Loucy (cell line): ENCODE results near the gene ATF1.

ENCODE experiments used
- H2AFZ ChIP-seq: fragments of 200-600 bp; sonication (generic); 2 replicates; pipeline ENCODE4 v1.6.0; 2016; ENCODE audit warnings: antibody characterized with exemption, mild to moderate bottlenecking, low read length, moderate library complexity
- H3F3A ChIP-seq: fragments of 200-600 bp; 2 replicates; pipeline ENCODE4 v1.6.0; 2016; ENCODE audit warnings: antibody characterized with exemption, low read depth, mild to moderate bottlenecking
- H3K27me3 ChIP-seq: fragments of 200-600 bp; sonication (generic); 2 replicates; pipeline ENCODE4 v1.6.1; 2014; ENCODE audit warnings: low read length, mild to moderate bottlenecking; ENCODE audit not compliant: insufficient read depth, poor library complexity, severe bottlenecking
- H3K36me3 ChIP-seq: fragments of 200-600 bp; sonication (generic); 2 replicates; pipeline ENCODE4 v1.6.1; 2016; ENCODE audit warnings: low read length; ENCODE audit not compliant: insufficient read depth
- H3K4me1 ChIP-seq: fragments of 200-600 bp; sonication (generic); 2 replicates; pipeline ENCODE4 v1.5.1; 2014; ENCODE audit warnings: low read length, mild to moderate bottlenecking; ENCODE audit not compliant: insufficient read depth, poor library complexity, severe bottlenecking
- H3K4me2 ChIP-seq: fragments of 200-600 bp; sonication (generic); 2 replicates; pipeline ENCODE4 v1.6.0; 2014; ENCODE audit warnings: antibody characterized with exemption, low read length, low read depth, mild to moderate bottlenecking; ENCODE audit not compliant: poor library complexity, severe bottlenecking
- H3K4me3 ChIP-seq: fragments of 200-600 bp; sonication (generic); 2 replicates; pipeline ENCODE4 v1.5.1; 2014; ENCODE audit warnings: low read length, mild to moderate bottlenecking, mixed read lengths; ENCODE audit not compliant: poor library complexity, severe bottlenecking
- H3K79me2 ChIP-seq: fragments of 200-600 bp; sonication (generic); 2 replicates; pipeline ENCODE4 v1.6.1; 2014; ENCODE audit warnings: low read length; ENCODE audit not compliant: insufficient read depth
- H3K9ac ChIP-seq: fragments of 200-600 bp; sonication (generic); 2 replicates; pipeline ENCODE4 v1.6.0; 2014; ENCODE audit warnings: mild to moderate bottlenecking, low read depth, low read length, moderate library complexity; ENCODE audit not compliant: poor library complexity, severe bottlenecking
- H3K9me2 ChIP-seq: fragments of 200-600 bp; sonication (generic); replicated peaks from 2 replicates; pipeline ENCODE4 v1.6.1; 2016; ENCODE audit warnings: low read depth, low read length, mixed read lengths
- H3K9me3 ChIP-seq: fragments of 200-600 bp; sonication (generic); 2 replicates; pipeline ENCODE4 v1.6.1; 2014; ENCODE audit warnings: mild to moderate bottlenecking, antibody characterized with exemption, low read length, low read depth; ENCODE audit not compliant: insufficient read depth
- H4K20me1 ChIP-seq: fragments of 200-600 bp; sonication (generic); 2 replicates; pipeline ENCODE4 v1.6.0; 2014; ENCODE audit warnings: antibody characterized with exemption, low read length, mild to moderate bottlenecking; ENCODE audit not compliant: insufficient read depth, poor library complexity, severe bottlenecking
- EZH2phosphoT487 ChIP-seq: fragments of 200-600 bp; IDR thresholded peaks from 2 replicates; pipeline ENCODE4 v1.6.1; 2018; ENCODE audit warnings: antibody characterized with exemption, mild to moderate bottlenecking, moderate library complexity, borderline replicate concordance
- TF ChIP-seq, protein P1 (sequence below): fragments of 200-600 bp; sonication (generic); conservative IDR thresholded peaks from 2 replicates; pipeline ENCODE4 v1.5.1; 2014; ENCODE audit warnings: mild to moderate bottlenecking, antibody characterized with exemption, low read length

The ATF1 gene

DNA sequence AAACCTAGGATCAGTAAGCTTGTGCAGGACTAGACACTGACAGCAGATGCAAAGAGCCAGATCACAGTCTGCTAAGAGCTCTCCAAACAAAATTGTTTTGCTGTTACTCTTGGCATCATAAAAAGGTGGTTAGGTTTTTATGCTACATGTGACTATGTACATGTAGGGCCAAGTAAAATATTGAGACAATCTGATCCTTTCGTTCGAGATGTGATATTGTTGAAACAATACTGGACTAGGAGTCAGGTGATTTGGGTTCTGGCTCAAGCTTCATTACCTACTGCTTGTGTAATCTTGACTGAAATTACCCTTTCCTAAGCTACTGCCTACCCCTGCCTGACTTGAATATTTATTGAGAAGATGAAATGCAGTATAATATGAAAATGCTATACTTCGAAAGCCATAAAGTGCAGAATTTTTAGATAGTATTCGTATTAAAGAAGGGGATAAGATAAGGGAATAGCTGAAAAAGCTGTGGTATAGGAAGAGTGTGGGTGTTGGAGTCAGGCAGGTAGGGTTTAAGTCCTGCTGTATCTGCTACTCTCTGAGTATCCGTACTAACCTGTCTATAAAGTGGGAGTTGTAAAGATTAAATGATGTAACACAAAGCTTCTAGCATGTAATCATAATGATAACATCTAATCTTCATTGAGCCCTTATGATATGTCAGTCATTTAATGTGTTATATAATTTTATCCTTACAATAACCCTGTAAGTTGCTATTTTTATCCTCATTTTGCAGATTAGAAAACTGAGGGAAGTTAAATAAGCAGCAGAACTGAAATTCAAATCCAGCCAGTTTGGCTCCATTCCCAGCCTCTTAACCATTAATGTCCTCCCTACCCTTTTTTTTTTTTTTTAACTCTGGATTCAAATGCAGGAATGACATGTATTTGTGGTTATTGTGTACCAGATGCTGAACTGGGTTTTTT lies 38.6 kb upstream of the ATF1 start:
- Histone ChIP-seq H3K36me3 (peaks cover 85% of the 10 kb centered on the region), H3F3A (no peaks in the 10 kb centered on the region), H3K4me3 (no peak overlapping the region), H3K4me2 (no peak overlapping the region), H3K4me1 (no peaks in the 10 kb centered on the region), H3K9ac (no peak overlapping the region), H3K79me2 (no peaks in the 10 kb centered on the region), H3K27me3 (no peaks in the 10 kb centered on the region), H4K20me1 (no peaks in the 10 kb centered on the region), H3K9me2 (no peaks in the 10 kb centered on the region), H2AFZ (no peak overlapping the region), H3K9me3 (no peaks in the 10 kb centered on the region)
- no peak for TF ChIP-seq EZH2phosphoT487
- TF ChIP-seq, protein P1, sequence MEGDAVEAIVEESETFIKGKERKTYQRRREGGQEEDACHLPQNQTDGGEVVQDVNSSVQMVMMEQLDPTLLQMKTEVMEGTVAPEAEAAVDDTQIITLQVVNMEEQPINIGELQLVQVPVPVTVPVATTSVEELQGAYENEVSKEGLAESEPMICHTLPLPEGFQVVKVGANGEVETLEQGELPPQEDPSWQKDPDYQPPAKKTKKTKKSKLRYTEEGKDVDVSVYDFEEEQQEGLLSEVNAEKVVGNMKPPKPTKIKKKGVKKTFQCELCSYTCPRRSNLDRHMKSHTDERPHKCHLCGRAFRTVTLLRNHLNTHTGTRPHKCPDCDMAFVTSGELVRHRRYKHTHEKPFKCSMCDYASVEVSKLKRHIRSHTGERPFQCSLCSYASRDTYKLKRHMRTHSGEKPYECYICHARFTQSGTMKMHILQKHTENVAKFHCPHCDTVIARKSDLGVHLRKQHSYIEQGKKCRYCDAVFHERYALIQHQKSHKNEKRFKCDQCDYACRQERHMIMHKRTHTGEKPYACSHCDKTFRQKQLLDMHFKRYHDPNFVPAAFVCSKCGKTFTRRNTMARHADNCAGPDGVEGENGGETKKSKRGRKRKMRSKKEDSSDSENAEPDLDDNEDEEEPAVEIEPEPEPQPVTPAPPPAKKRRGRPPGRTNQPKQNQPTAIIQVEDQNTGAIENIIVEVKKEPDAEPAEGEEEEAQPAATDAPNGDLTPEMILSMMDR: no peak

DNA sequence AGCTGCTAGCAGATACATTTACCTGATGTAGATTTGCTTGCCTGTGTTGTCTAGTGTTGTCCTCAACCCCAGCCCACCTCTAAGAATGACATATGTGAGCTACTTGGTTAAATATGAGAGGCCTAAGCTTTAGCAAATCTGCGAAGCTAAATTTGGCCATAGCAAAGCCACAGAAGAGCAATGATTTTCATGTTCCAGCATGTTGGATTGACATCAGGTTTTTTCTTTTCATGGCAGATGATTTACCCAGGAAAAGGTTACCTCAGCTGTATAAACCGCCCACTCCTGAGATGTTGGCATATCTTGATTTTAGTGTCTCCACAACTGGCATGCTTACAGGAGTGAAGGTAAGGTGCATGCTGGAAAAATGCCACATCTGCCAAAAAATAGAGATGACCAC lies 36.4 kb upstream of the ATF1 start:
- Histone ChIP-seq H2AFZ (no peak overlapping the region), H3K9me2 (no peaks in the 10 kb centered on the region), H3K9me3 (no peaks in the 10 kb centered on the region), H3K79me2 (no peaks in the 10 kb centered on the region), H3F3A (no peaks in the 10 kb centered on the region), H3K36me3 (peaks cover 92% of the 10 kb centered on the region; the same call in 1 of the 2 replicates), H3K4me2 (no peak overlapping the region), H3K4me1 (no peaks in the 10 kb centered on the region), H4K20me1 (no peaks in the 10 kb centered on the region), H3K9ac (no peak overlapping the region), H3K27me3 (no peaks in the 10 kb centered on the region), H3K4me3 (no peak overlapping the region)
- no peak for TF ChIP-seq EZH2phosphoT487
- TF ChIP-seq, protein P1: no peak

DNA sequence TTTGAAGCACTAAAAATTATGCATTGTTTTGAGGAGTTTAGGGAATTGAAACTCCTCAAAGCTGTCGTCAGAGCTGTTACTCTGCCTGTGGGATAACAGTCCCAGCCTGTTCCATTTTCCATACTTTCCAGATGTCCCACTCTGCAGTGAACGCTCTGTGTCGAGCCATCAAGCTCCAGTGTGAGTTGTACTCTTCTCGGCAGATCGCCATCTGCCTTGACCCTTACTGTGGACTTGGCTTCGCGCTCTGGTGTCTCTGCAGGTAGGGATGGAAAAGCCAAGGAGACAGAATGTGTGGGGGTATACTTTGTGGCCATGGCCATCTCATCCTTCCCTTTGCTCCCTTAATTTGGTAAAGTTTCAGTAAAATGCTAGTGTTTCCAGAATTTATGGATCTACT lies 35.5 kb upstream of the ATF1 start:
- Histone ChIP-seq H2AFZ (no peak overlapping the region), H3K4me3 (no peak overlapping the region), H3K36me3 (peaks cover 90% of the 10 kb centered on the region; the same call in 1 of the 2 replicates), H3K9ac (no peak overlapping the region), H3K4me1 (no peaks in the 10 kb centered on the region), H3K4me2 (no peak overlapping the region), H3K79me2 (no peaks in the 10 kb centered on the region), H3K9me3 (no peaks in the 10 kb centered on the region), H3K9me2 (no peaks in the 10 kb centered on the region), H4K20me1 (no peaks in the 10 kb centered on the region), H3F3A (no peaks in the 10 kb centered on the region), H3K27me3 (no peaks in the 10 kb centered on the region)
- TF ChIP-seq EZH2phosphoT487: no peak
- TF ChIP-seq, protein P1: no peak
